ENCODE measurements around the gene NSMF. TPM values are rescaled to one million over a fixed set of nuclear protein-coding genes. Genes with fewer than 3 reads are reported as not detected.

The NSMF gene
- total and polyA plus RNA-seq, 10 of the 15 experiments (the other 5 are each of a cell fraction or from before 2014, with no cell fraction given), result 0.13 to 44.3 (median 13.4) TPM

GRCh38 chr9:137474271-137474670, 15.1 kb upstream of the NSMF start (continued):
- TF ChIP-seq ZBTB40 (IDR thresholded peaks at IDR 0.05; ENCODE audit: borderline replicate concordance), result no peak
- no peak for TF ChIP-seq MEF2A (IDR thresholded peaks at IDR 0.05; ENCODE audit: insufficient read depth, low read depth, low read length)
- TF ChIP-seq SIX5 (IDR thresholded peaks at IDR 0.05; ENCODE audit: low read depth, low read length, severe bottlenecking), result no peak
- no peak for TF ChIP-seq HDAC2 (IDR thresholded peaks at IDR 0.05)
- TF ChIP-seq RB1 (IDR thresholded peaks at IDR 0.05; ENCODE audit: borderline replicate concordance), result no peak

- Histone ChIP-seq H2AFZ (ENCODE audit: control insufficient read depth, low read depth, low read length) (no peak overlapping the region), H3K4me1 (ENCODE audit: control insufficient read depth, insufficient read depth, low read length) (no peaks in the 10 kb centered on the region), H3K4me2 (ENCODE audit: control insufficient read depth, insufficient read depth) (no peak overlapping the region), H3K36me3 (ENCODE audit: control insufficient read depth in 2 of 2, insufficient read depth in 2 of 2, low read length in 1 of 2) (no peaks in the 10 kb centered on the region), H3K79me2 (ENCODE audit: control insufficient read depth, insufficient read depth, low read length) (no peaks in the 10 kb centered on the region), H3K9me3 (replicated peaks; ENCODE audit: control insufficient read depth, insufficient read depth, low read length) (peaks cover under 1% of the 10 kb centered on the region; the same call in 2 of the 3 replicates), H3K9ac (ENCODE audit: control insufficient read depth, insufficient read depth, low read length) (no peak overlapping the region), H4K20me1 (ENCODE audit: control insufficient read depth, insufficient read depth) (no peaks in the 10 kb centered on the region), H3K27me3 (replicated peaks in 1 of 2; ENCODE audit: control insufficient read depth in 2 of 2, insufficient read depth in 2 of 2, low read length in 1 of 2) (no peaks in the 10 kb centered on the region; a peak in 1 of 4 replicates), H3K27ac (ENCODE audit: control insufficient read depth, insufficient read depth) (no peak overlapping the region), H3K4me3 (no peak overlapping the region)
- no TSS peak for BruUV-seq (replicated peaks)
- ChIA-PET POLR2A (interaction anchor here (0.7 kb wide), 1 partner anchor 712 kb away, joined by 4 read pairs; no protein-coding TSS in a partner anchor), CTCF (interaction anchor here (0.6 to 1.5 kb wide), 2 partner anchors 40 to 54 kb away, joined by 3 read pairs; no protein-coding TSS in a partner anchor), SMC1A (ENCODE audit: uncharacterized antibody, unreplicated experiment) (no interaction called here), RAD21 (ENCODE audit: unreplicated experiment) (no interaction called here)
- in situ Hi-C loops (cut with MboI), result no loop called here
- ATAC-seq, result peak; percentile 34; the same call in 1 of the 3 replicates
- WGBS (ENCODE audit: insufficient coverage, insufficient replicate concordance, low lambda C conversion rate, missing lambda C conversion rate), result 0% methylated on average over 7 of the region's 7 CpGs
- intact Hi-C loops (cut with micrococcal nuclease; ENCODE audit: unreplicated experiment), result no loop called here
- no peak for DNase-seq (ENCODE audit: low read depth, low spot score)
- TF ChIP-seq MYB (IDR thresholded peaks at IDR 0.05; ENCODE audit: borderline replicate concordance, low read depth, low read length) (no peak), TCF12 (IDR thresholded peaks at IDR 0.05; ENCODE audit: low read depth, low read length) (peak; percentile 32; the same call in 1 of the 2 replicates), MEF2B (IDR thresholded peaks at IDR 0.05; ENCODE audit: partially characterized antibody, poor library complexity, severe bottlenecking) (no peak), RUNX3 (IDR thresholded peaks at IDR 0.05; ENCODE audit: low read length) (peak; percentile 36)
- FAIRE-seq, result no peak
These were observed 11.7 kb upstream of the NSMF start for GRCh38 chr9:137470785-137471184.
